H7 (cell line): ENCODE data around the gene KCNMB4. TPM values are rescaled to one million over a fixed set of nuclear protein-coding genes. Genes with fewer than 3 reads are reported as not detected.

ENCODE experiments used
- DNase-seq: peaks from one replicate; pipeline ENCODE4 v3.0.0; 2012
- H3K27me3 ChIP-seq: 2 replicates; pipeline ENCODE4 v1.6.0; 2011; ENCODE audit warnings: mild to moderate bottlenecking, low read length; ENCODE audit not compliant: control insufficient read depth, insufficient read depth
- H3K36me3 ChIP-seq: replicated peaks from 2 replicates; pipeline ENCODE4 v1.5.1; 2011; ENCODE audit warnings: low read length; ENCODE audit not compliant: control insufficient read depth, insufficient read depth
- H3K4me3 ChIP-seq: 2 replicates; pipeline ENCODE4 v1.5.1; 2011; ENCODE audit warnings: low read depth, mild to moderate bottlenecking, control low read depth, low read length, moderate library complexity; ENCODE audit not compliant: insufficient read depth
- total RNA-seq: library from RNA; depleted of rRNA; stranded (reverse); fragments of >200 nt; shearing (Covaris generic); gene quantifications from 2 replicates; pipeline ENCODE4 v1.2.3, GENCODE V29; 2014

KCNMB4 gene
- total RNA-seq, 1 experiment from 2014 or later: 22.2 TPM

GRCh38 chr12:70443062-70443673, 77.1 kb downstream of the KCNMB4 start:
- H3K4me3 ChIP-seq: no peak overlapping the region
- no peaks in the 10 kb centered on the region for H3K36me3 ChIP-seq
- no peak for DNase-seq
- no peaks in the 10 kb centered on the region for H3K27me3 ChIP-seq

DNA sequence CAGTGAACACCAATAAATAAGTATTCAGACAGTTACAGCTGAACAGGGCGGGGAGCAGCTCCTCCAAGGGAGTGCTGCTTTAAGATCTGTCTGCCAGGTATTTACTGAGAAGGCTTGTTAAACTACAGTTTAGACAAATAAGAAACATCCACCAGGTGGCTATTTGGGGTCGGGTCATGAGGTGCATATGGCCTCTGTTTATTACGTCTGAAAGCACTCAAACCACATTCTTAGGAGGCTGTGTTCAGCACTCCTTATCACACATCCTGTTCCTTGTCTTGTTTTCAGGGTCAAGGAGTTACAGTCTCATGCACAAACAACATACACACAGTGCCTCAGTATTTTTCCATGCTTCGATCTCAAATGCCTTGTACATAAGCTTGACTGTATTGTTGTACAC, 78.8 kb downstream of the KCNMB4 start:
- Histone ChIP-seq H3K4me3 (no peak overlapping the region), H3K36me3 (no peaks in the 10 kb centered on the region), H3K27me3 (no peaks in the 10 kb centered on the region)
- peak; percentile 14 for DNase-seq

DNA sequence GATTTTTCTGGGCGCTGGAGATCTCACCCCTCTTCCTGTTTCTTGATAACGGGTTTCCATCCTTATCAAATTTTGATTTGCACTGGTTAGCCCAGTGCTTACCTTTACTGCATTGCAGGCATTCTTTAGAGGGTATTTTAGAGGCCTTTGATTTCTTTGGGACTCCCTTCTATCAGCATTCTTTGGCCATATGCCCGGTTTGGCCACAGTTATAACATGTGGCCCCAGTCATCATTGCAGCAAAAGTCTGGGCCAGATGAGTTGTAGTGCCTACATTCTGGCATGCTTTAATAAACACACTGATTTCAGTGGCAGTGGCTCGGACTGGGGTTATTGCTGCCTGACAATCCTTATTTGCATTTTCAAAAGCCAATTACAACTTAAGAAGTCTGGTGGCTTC, 82.3 kb downstream of the KCNMB4 start:
- no peak overlapping the region for H3K4me3 ChIP-seq
- no peaks in the 10 kb centered on the region for H3K36me3 ChIP-seq
- DNase-seq: no peak
- H3K27me3 ChIP-seq: no peaks in the 10 kb centered on the region

GRCh38 chr12:70449074-70449752, 83.1 kb downstream of the KCNMB4 start:
- Histone ChIP-seq H3K27me3 (no peaks in the 10 kb centered on the region), H3K36me3 (no peaks in the 10 kb centered on the region), H3K4me3 (no peak overlapping the region)
- no peak for DNase-seq

- DNase-seq: no peak
- Histone ChIP-seq H3K27me3 (no peaks in the 10 kb centered on the region), H3K36me3 (no peaks in the 10 kb centered on the region), H3K4me3 (no peak overlapping the region)
These were observed 83.8 kb downstream of the KCNMB4 start for GRCh38 chr12:70449753-70450341.

DNA sequence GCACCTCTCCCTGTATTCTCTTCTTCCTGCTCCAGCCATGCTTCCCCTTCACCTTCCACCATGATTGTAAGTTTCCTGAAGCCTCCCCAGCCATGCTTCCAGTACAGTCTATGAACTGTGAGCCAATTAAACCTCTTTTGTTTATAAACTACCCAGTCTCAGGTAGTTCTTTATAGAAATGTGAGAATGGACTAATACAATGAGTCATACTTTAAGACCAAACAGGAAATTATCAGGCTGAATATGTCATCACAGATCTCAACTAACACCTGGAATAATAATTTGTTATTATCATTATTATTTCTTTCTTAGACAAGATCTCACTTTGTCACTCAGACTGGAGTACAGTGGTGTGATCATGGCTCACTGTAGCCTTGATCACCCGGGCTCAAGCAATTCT, 85.4 kb downstream of the KCNMB4 start:
- H3K4me3 ChIP-seq: no peak overlapping the region
- no peaks in the 10 kb centered on the region for H3K36me3 ChIP-seq
- DNase-seq: no peak
- no peaks in the 10 kb centered on the region for H3K27me3 ChIP-seq

DNA sequence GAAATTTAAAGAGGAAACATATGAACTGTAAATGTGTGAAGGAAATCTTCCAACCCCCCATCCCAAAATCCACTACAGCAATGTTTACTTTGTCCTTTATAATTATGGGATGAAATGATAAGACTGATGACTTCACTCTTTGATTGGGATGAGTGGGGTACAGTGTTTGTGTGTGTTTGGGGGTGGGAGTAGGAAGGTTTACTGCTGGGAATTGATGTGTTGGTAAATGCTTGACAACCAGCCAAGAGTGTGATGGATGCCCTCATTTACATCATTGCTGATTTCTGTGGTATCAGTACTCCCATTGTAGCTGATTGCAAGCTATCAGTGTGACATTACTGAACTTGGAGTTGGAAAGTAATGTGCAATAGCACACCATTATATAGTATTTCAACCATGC, 90.9 kb downstream of the KCNMB4 start:
- H3K36me3 ChIP-seq: no peaks in the 10 kb centered on the region
- H3K27me3 ChIP-seq: no peaks in the 10 kb centered on the region
- no peak for DNase-seq
- H3K4me3 ChIP-seq: no peak overlapping the region

GRCh38 chr12:70459786-70460185, 93.7 kb downstream of the KCNMB4 start:
- Histone ChIP-seq H3K4me3 (no peak overlapping the region), H3K27me3 (no peaks in the 10 kb centered on the region), H3K36me3 (no peaks in the 10 kb centered on the region)
- DNase-seq: no peak

DNA sequence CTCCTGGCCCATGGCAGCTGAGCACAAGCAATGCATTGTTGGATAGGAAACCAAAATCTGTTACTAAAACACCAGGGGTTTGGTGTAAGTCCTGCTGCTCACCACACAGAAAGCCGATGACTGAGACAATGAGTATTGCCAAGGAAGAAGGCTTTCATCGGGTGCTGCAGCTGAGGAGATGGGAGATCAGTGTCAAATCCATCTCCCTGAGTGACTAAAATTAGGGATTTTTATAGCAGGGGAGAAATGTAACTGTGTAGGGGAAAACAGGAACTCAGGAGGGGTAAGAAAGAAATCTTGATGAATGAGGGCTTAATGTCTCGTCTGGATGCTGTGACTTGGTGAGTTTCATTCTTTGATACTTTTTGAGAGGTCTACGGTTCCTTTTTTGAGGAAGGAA, 97.9 kb downstream of the KCNMB4 start:
- Histone ChIP-seq H3K36me3 (no peaks in the 10 kb centered on the region), H3K4me3 (no peak overlapping the region), H3K27me3 (no peaks in the 10 kb centered on the region)
- DNase-seq: no peak

DNA sequence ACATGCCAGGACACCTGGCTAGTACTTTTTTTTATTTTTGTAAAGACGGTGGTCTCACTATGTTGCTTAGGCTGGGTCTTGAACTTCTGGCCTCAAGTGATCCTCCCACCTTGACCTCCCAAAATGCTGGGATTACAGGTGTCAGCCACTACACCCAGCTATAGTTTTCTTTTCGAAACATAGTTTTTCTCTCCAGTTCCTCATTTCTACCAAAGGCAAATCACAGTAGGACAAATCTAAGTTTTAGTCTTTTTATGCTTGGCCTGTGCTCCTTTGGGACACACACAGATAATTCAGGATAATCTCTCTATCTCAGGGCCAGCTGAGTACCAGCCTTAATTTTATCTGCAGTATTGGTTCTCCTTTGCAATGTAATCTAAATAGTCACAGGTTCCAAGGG, 100.7 kb downstream of the KCNMB4 start:
- no peaks in the 10 kb centered on the region for H3K36me3 ChIP-seq
- no peak for DNase-seq
- H3K4me3 ChIP-seq: no peak overlapping the region
- no peaks in the 10 kb centered on the region for H3K27me3 ChIP-seq

GRCh38 chr12:70467476-70467875, 101.4 kb downstream of the KCNMB4 start:
- Histone ChIP-seq H3K4me3 (no peak overlapping the region), H3K36me3 (no peaks in the 10 kb centered on the region), H3K27me3 (no peaks in the 10 kb centered on the region)
- no peak for DNase-seq

DNA sequence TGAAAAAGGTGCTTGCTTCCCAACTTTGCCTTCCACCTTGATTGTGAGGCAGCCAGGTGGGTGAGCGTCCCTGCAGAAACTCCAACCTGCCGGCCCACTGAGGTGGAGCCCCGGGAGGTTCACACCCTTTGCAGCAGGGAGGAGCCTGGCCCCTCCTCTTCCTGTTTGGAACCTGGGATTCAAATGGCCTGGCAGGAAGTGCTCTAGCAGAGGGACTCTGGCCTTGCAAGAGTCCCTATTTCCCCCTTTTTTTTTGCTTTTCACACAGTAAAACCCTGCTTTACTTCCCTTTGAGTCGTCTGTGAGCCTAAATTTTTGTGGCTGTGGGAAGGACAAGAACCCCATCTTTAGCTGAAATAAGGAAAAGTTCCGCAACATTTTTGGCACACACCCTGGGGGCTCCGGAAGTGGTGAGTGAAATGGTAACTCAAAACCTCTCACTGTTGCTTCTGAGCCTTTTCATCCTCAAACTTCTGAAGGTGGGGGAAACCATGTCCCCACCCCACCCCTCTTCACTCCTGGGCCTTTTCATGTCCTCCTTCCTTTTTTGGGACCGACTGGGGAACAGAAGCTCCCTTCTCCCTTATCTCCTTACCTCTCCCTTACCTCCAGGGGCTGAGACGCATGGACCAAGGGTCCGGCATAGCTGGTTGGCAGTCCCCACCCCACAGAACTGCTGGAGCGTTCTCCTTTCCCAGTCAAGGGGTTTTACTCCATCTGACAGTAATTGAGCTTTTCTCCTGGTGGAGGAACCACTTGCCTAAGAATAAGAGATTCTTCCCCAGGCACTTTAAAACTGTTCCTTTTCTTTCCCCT, 102.0 kb downstream of the KCNMB4 start:
- no peaks in the 10 kb centered on the region for H3K36me3 ChIP-seq
- no peak for DNase-seq
- H3K4me3 ChIP-seq: no peak overlapping the region
- no peaks in the 10 kb centered on the region for H3K27me3 ChIP-seq

DNA sequence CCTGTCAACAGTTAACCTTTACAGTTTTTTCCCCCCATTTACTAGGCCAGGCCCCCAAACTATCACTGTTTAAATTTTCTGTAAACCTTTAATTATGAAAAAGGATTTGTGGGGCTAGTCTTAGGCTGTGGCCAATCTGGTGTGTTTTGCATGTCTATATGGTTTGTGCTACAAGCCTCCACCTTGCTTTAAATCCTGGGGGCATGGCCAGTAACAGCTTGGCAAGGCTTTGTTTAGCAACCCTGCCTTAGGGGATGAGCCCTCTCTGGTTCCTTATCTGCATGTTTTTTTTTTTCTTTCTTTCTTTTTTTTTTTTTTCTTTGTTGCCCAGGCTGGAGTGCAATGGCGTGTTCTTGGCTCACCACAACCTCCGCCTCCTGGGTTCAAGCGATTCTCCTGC, 102.7 kb downstream of the KCNMB4 start:
- Histone ChIP-seq H3K27me3 (no peaks in the 10 kb centered on the region), H3K4me3 (no peak overlapping the region), H3K36me3 (no peaks in the 10 kb centered on the region)
- no peak for DNase-seq

- H3K27me3 ChIP-seq: no peaks in the 10 kb centered on the region
- DNase-seq: no peak
- H3K36me3 ChIP-seq: no peaks in the 10 kb centered on the region
- H3K4me3 ChIP-seq: no peak overlapping the region
These were observed 103.2 kb downstream of the KCNMB4 start for GRCh38 chr12:70469221-70469820.
